IMR-90 (cell line): ENCODE results near the gene BPIFB2. TPM values are rescaled to one million over a fixed set of nuclear protein-coding genes. Genes with fewer than 3 reads are reported as not detected.

Experiments used
- ATAC-seq: fragments of 200-7000 bp; cut with Tn5 transposase; 2 replicates; pipeline ENCODE4 v1.9.1; 2020; ENCODE audit warnings: low read depth, mild to moderate bottlenecking, moderate library complexity
- BruUV-seq: library from RNA; stranded (reverse); fragments of 400-500 nt; replicated peaks from 2 replicates; lab custom pipeline; 2021; lab: Mats Ljungman, UMichigan
- CTCF ChIA-PET: fragments of 300-600 bp; formaldehyde crosslinking; extraction: SDS; loops from one replicate; lab custom pipeline; 2021; ENCODE audit warnings: antibody characterized with exemption; lab: Yijun Ruan, JAX
- POLR2A ChIA-PET: fragments of 300-600 bp; sonication (Branson Sonifier 250); formaldehyde crosslinking; loops from one replicate; lab custom pipeline; 2022; ENCODE audit warnings: antibody characterized with exemption; ENCODE audit not compliant: unreplicated experiment; lab: Charles Lee
- DNase-seq: peaks from one replicate; pipeline ENCODE4 v3.0.0; 2013
- H2AFZ ChIP-seq: replicated peaks from 2 replicates; pipeline ENCODE3; 2013; ENCODE audit warnings: low read length, mild to moderate bottlenecking; ENCODE audit not compliant: poor library complexity
- H2AK5ac ChIP-seq: 2 replicates; pipeline ENCODE4 v1.6.1; 2013; ENCODE audit warnings: low read depth, low read length, inconsistent platforms
- H2AK9ac ChIP-seq: replicated peaks from 2 replicates; pipeline ENCODE3; 2013; ENCODE audit warnings: mild to moderate bottlenecking, low read depth, low read length, moderate library complexity; ENCODE audit not compliant: poor library complexity
- H2BK120ac ChIP-seq: 2 replicates; pipeline ENCODE4 v1.6.1; 2013; ENCODE audit warnings: low read depth, low read length, inconsistent platforms
- H2BK15ac ChIP-seq: 3 replicates; pipeline ENCODE4 v1.6.1; 2013; ENCODE audit warnings: low read depth, low read length, inconsistent platforms
- H2BK20ac ChIP-seq: 2 replicates; pipeline ENCODE4 v1.6.1; 2013; ENCODE audit warnings: low read depth, mild to moderate bottlenecking, inconsistent platforms, low read length, moderate library complexity
- H2BK5ac ChIP-seq: 2 replicates; pipeline ENCODE4 v1.6.1; 2013; ENCODE audit warnings: mild to moderate bottlenecking, low read depth, low read length, inconsistent platforms; ENCODE audit not compliant: poor library complexity, severe bottlenecking
- H3K14ac ChIP-seq: replicated peaks from 2 replicates; pipeline ENCODE4 v1.6.1; 2013; ENCODE audit warnings: low read depth, low read length, inconsistent platforms
- H3K18ac ChIP-seq: 2 replicates; pipeline ENCODE4 v1.6.1; 2013; ENCODE audit warnings: low read depth, low read length, control low read depth
- H3K23ac ChIP-seq: 2 replicates; pipeline ENCODE4 v1.6.1; 2013; ENCODE audit warnings: low read depth, low read length, inconsistent platforms
- H3K27ac ChIP-seq: 2 replicates; pipeline ENCODE4 v1.5.1; 2013; ENCODE audit warnings: mild to moderate bottlenecking, control low read depth, low read length; ENCODE audit not compliant: insufficient read depth
- H3K27me3 ChIP-seq: 2 replicates; pipeline ENCODE4 v1.6.1; 2013; ENCODE audit warnings: low read length; ENCODE audit not compliant: control insufficient read depth, insufficient read depth
- H3K36me3 ChIP-seq: 2 replicates; pipeline ENCODE4 v1.6.1; 2013; ENCODE audit warnings: low read length, mixed read lengths; ENCODE audit not compliant: control insufficient read depth, insufficient read depth
- H3K4ac ChIP-seq: 2 replicates; pipeline ENCODE4 v1.6.1; 2013; ENCODE audit warnings: low read depth, low read length, inconsistent platforms
- H3K4me1 ChIP-seq: 2 replicates; pipeline ENCODE4 v1.6.1; 2013; ENCODE audit warnings: low read length, mixed read lengths; ENCODE audit not compliant: control insufficient read depth, insufficient read depth
- H3K4me2 ChIP-seq: 2 replicates; pipeline ENCODE4 v1.6.1; 2013; ENCODE audit warnings: low read depth, mild to moderate bottlenecking, control low read depth, low read length, moderate library complexity
- H3K4me3 ChIP-seq: 2 replicates; pipeline ENCODE4 v1.5.1; 2013; ENCODE audit warnings: low read depth, mild to moderate bottlenecking, control low read depth, low read length, moderate library complexity; ENCODE audit not compliant: insufficient read depth
- H3K56ac ChIP-seq: 2 replicates; pipeline ENCODE4 v1.6.1; 2013; ENCODE audit warnings: low read length, inconsistent platforms; ENCODE audit not compliant: insufficient read depth; ENCODE audit errors: extremely low read depth
- H3K79me1 ChIP-seq, 2 experiments: 2 replicates each; pipeline ENCODE4 v1.6.1; 2013; ENCODE audit warnings: low read length in 2 of 2, inconsistent platforms in 1 of 2, low read depth in 1 of 2
- H3K9ac ChIP-seq: 2 replicates; pipeline ENCODE4 v1.6.1; 2013; ENCODE audit warnings: low read depth, low read length, control low read depth
- H3K9me1 ChIP-seq: 2 replicates; pipeline ENCODE4 v1.6.1; 2013; ENCODE audit warnings: low read length, inconsistent platforms; ENCODE audit not compliant: insufficient read depth
- H3K9me3 ChIP-seq: 2 replicates; pipeline ENCODE4 v1.6.1; 2013; ENCODE audit warnings: low read length; ENCODE audit not compliant: control insufficient read depth, insufficient read depth
- H4K20me1 ChIP-seq: 2 replicates; pipeline ENCODE4 v1.6.1; 2013; ENCODE audit warnings: low read length, inconsistent platforms; ENCODE audit not compliant: insufficient read depth
- H4K5ac ChIP-seq: 2 replicates; pipeline ENCODE4 v1.6.1; 2013; ENCODE audit warnings: mild to moderate bottlenecking, low read depth, low read length, control low read depth
- H4K8ac ChIP-seq, 2 experiments: 2 replicates each; pipeline ENCODE4 v1.6.1; 2013; ENCODE audit warnings: low read depth in 2 of 2, low read length in 2 of 2, control low read depth in 1 of 2, inconsistent platforms in 1 of 2
- H4K91ac ChIP-seq: 2 replicates; pipeline ENCODE4 v1.6.1; 2013; ENCODE audit warnings: low read depth, low read length, inconsistent platforms; ENCODE audit not compliant: insufficient read depth
- BHLHE40 ChIP-seq: fragments of 150-350 bp; IDR thresholded peaks from 2 replicates; pipeline ENCODE4 v1.6.1; 2016; ENCODE audit warnings: mild to moderate bottlenecking, low read depth, low read length
- CEBPB ChIP-seq: IDR thresholded peaks from 2 replicates; pipeline ENCODE4 v1.6.1; 2012; ENCODE audit warnings: low read depth, low read length, improper control_type of control experiment
- CHD1 ChIP-seq: IDR thresholded peaks from 2 replicates; pipeline ENCODE4 v1.6.1; 2012; ENCODE audit warnings: low read depth, low read length, improper control_type of control experiment
- FOS ChIP-seq: fragments of 150-350 bp; IDR thresholded peaks from 2 replicates; pipeline ENCODE4 v1.6.1; 2016; ENCODE audit warnings: low read depth, low read length
- MAFK ChIP-seq: IDR thresholded peaks from 2 replicates; pipeline ENCODE4 v1.6.1; 2012; ENCODE audit warnings: low read depth, low read length, improper control_type of control experiment
- MAZ ChIP-seq: IDR thresholded peaks from 2 replicates; pipeline ENCODE4 v1.6.1; 2012; ENCODE audit warnings: low read depth, mild to moderate bottlenecking, low read length, improper control_type of control experiment, moderate library complexity, borderline replicate concordance
- MXI1 ChIP-seq: IDR thresholded peaks from 2 replicates; pipeline ENCODE4 v1.6.1; 2012; ENCODE audit warnings: low read depth, mild to moderate bottlenecking, low read length, moderate library complexity, borderline replicate concordance
- NFE2L2 ChIP-seq: fragments of 150-350 bp; IDR thresholded peaks from 2 replicates; pipeline ENCODE4 v1.6.1; 2016; ENCODE audit warnings: low read depth, mild to moderate bottlenecking, low read length
- POLR2A ChIP-seq: IDR thresholded peaks from 2 replicates; pipeline ENCODE4 v1.6.1; 2012; ENCODE audit warnings: mild to moderate bottlenecking, low read depth, low read length
- RAD21 ChIP-seq: IDR thresholded peaks from 2 replicates; pipeline ENCODE4 v1.6.1; 2012; ENCODE audit warnings: low read length, improper control_type of control experiment
- RCOR1 ChIP-seq: IDR thresholded peaks from 2 replicates; pipeline ENCODE4 v1.6.1; 2012; ENCODE audit warnings: mild to moderate bottlenecking, low read length, improper control_type of control experiment; ENCODE audit not compliant: insufficient replicate concordance
- RFX5 ChIP-seq: IDR thresholded peaks from 2 replicates; pipeline ENCODE4 v1.8.0; 2012; ENCODE audit warnings: low read depth, mild to moderate bottlenecking, low read length, moderate library complexity
- SMC3 ChIP-seq: fragments of 150-350 bp; IDR thresholded peaks from 2 replicates; pipeline ENCODE4 v1.6.1; 2016; ENCODE audit warnings: low read depth, mild to moderate bottlenecking, antibody characterized with exemption, low read length, moderate library complexity
- WGBS, 2 experiments: methylation state at CpG; one replicate each; pipeline versions ENCODE4 v1.1.5 to v1.1.7; 2013; ENCODE audit warnings: missing lambda C conversion rate in 2 of 2; ENCODE audit not compliant: insufficient read length in 1 of 2; ENCODE audit errors: extremely low coverage in 2 of 2; 5-methylcytosine and 5-hydroxymethylcytosine counted together
- dilution Hi-C: fragments of 300-500 bp; cut with HindIII; formaldehyde crosslinking; loops from one replicate; pipeline ENCODE4 v1.14.3; 2018; ENCODE audit warnings: low sequenced_read_pairs; ENCODE audit not compliant: unreplicated experiment
- in situ Hi-C: fragments of 300-500 bp; cut with MboI; formaldehyde crosslinking; loops from 3 replicates; pipeline ENCODE4 v1.14.3; 2019; ENCODE audit warnings: low sequenced_read_pairs, inconsistent platforms, mixed read lengths
- intact Hi-C: fragments of 100-400 bp; cut with micrococcal nuclease; formaldehyde crosslinking; loops from 2 replicates; pipeline ENCODE4 v1.10.0; 2022
- polyA plus RNA-seq, 3 experiments: library from polyadenylated mRNA; depleted of rRNA; stranded (reverse); fragments of >200 nt; gene quantifications; 2 replicates each; pipeline ENCODE4 v1.2.3, GENCODE V29; 2012; ENCODE audit warnings: low replicate concordance in 1 of 3
- total RNA-seq: library from RNA; depleted of rRNA; stranded (reverse); fragments of >200 nt; gene quantifications from 2 replicates; pipeline ENCODE4 v1.2.3, GENCODE V29; 2012
- TF ChIP-seq, protein P1 (sequence below): fragments of 150-350 bp; IDR thresholded peaks from 2 replicates; pipeline ENCODE4 v1.6.1; 2016; ENCODE audit warnings: low read depth, mild to moderate bottlenecking, low read length, moderate library complexity, borderline replicate concordance
- TF ChIP-seq, protein P2 (sequence below): conservative IDR thresholded peaks from 2 replicates; pipeline ENCODE4 v1.5.1; 2012; ENCODE audit warnings: mild to moderate bottlenecking, low read depth, low read length, improper control_type of control experiment
- TF ChIP-seq, protein P3 (sequence below): fragments of 150-350 bp; IDR thresholded peaks from 2 replicates; pipeline ENCODE4 v1.6.1; 2017; ENCODE audit warnings: mild to moderate bottlenecking, antibody characterized with exemption, low read length, low read depth

Gene BPIFB2
- total and polyA plus RNA-seq, 2 of the 4 experiments (the other 2 are of a cell fraction): not detected

DNA sequence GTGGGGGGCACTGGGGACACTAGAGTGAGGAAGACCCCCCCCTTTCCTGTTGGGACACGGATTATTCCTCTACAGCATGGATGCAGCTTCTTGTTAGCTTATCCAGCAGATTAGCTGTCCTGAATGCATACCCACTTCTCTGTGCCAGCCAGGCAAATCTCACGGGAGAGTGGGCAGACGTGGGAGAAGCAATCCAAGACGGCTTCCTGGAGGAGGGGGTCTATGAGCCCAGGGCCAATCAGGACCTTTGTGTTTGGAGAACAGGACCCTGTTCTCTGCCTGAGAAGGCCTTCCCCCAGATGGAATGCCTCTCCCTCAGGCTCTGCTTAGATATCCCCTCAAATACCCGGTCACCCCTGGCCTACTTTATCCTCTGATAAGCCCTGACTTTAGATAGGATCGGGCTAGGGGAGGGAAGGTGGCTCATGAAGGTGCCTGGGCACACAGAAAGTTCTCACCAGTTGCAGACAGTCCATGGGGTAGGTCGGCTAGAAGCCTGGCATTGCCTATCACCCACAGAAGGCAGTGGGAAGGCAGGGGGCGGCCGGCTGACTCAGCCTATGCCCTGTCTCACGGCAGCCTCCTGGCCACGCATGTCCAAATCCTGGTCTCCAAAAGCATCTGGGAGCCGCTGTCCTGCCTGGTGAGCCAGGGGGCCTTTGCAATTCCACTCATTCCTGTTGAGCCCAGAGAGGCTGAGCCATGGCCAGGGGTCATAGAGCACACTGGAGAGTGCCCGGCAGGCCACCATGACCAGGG, 38.0 kb upstream of the BPIFB2 start:
- Histone ChIP-seq H3K36me3 (no peaks in the 10 kb centered on the region), H4K91ac (no peak overlapping the region), H2BK20ac (no peak overlapping the region), H2BK15ac (no peak overlapping the region), H2BK5ac (no peak overlapping the region), H3K9me1 (no peaks in the 10 kb centered on the region), H3K18ac (no peak overlapping the region), H2AFZ (no peak overlapping the region), H2AK9ac (no peak overlapping the region), H3K9me3 (no peaks in the 10 kb centered on the region), H4K5ac (no peak overlapping the region), H4K20me1 (no peaks in the 10 kb centered on the region), H3K4ac (no peak overlapping the region), H3K14ac (no peak overlapping the region), H3K4me2 (no peak overlapping the region), H3K9ac (no peak overlapping the region), H4K8ac (no peak overlapping the region), H3K27ac (no peak overlapping the region), H3K79me1 (no peaks in the 10 kb centered on the region), H3K23ac (no peak overlapping the region), H2AK5ac (no peak overlapping the region), H3K4me1 (no peaks in the 10 kb centered on the region), H3K56ac (no peak overlapping the region), H3K27me3 (peaks cover 18% of the 10 kb centered on the region), H2BK120ac (no peak overlapping the region), H3K4me3 (no peak overlapping the region)
- no TSS peak for BruUV-seq
- in situ Hi-C loops: no loop called here
- dilution Hi-C loops: no loop called here
- intact Hi-C loops: no loop called here
- POLR2A ChIA-PET: no interaction called here
- DNase-seq: no peak
- WGBS, 2 experiments: 74% methylated on average over 7 of the region's 13 CpGs; no CpG with 5 or more reads in 1 of the 2 experiments
- no peak for TF ChIP-seq CEBPB
- TF ChIP-seq POLR2A: no peak
- no peak for TF ChIP-seq NFE2L2
- TF ChIP-seq MXI1: no peak
- no peak for TF ChIP-seq MAZ
- TF ChIP-seq, protein P1, sequence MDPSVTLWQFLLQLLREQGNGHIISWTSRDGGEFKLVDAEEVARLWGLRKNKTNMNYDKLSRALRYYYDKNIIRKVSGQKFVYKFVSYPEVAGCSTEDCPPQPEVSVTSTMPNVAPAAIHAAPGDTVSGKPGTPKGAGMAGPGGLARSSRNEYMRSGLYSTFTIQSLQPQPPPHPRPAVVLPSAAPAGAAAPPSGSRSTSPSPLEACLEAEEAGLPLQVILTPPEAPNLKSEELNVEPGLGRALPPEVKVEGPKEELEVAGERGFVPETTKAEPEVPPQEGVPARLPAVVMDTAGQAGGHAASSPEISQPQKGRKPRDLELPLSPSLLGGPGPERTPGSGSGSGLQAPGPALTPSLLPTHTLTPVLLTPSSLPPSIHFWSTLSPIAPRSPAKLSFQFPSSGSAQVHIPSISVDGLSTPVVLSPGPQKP: no peak
- no peak for TF ChIP-seq RCOR1
- TF ChIP-seq BHLHE40: no peak
- TF ChIP-seq CHD1: no peak
- TF ChIP-seq MAFK: no peak
- TF ChIP-seq RFX5: no peak
- no peak for TF ChIP-seq SMC3
- TF ChIP-seq, protein P2, sequence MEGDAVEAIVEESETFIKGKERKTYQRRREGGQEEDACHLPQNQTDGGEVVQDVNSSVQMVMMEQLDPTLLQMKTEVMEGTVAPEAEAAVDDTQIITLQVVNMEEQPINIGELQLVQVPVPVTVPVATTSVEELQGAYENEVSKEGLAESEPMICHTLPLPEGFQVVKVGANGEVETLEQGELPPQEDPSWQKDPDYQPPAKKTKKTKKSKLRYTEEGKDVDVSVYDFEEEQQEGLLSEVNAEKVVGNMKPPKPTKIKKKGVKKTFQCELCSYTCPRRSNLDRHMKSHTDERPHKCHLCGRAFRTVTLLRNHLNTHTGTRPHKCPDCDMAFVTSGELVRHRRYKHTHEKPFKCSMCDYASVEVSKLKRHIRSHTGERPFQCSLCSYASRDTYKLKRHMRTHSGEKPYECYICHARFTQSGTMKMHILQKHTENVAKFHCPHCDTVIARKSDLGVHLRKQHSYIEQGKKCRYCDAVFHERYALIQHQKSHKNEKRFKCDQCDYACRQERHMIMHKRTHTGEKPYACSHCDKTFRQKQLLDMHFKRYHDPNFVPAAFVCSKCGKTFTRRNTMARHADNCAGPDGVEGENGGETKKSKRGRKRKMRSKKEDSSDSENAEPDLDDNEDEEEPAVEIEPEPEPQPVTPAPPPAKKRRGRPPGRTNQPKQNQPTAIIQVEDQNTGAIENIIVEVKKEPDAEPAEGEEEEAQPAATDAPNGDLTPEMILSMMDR: no peak
- TF ChIP-seq RAD21: no peak
- TF ChIP-seq, protein P3, sequence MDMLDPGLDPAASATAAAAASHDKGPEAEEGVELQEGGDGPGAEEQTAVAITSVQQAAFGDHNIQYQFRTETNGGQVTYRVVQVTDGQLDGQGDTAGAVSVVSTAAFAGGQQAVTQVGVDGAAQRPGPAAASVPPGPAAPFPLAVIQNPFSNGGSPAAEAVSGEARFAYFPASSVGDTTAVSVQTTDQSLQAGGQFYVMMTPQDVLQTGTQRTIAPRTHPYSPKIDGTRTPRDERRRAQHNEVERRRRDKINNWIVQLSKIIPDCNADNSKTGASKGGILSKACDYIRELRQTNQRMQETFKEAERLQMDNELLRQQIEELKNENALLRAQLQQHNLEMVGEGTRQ: no peak
- TF ChIP-seq FOS: no peak
- CTCF ChIA-PET: no interaction called here
- no peak for ATAC-seq
